CD8-positive, alpha-beta memory T cell (primary cell): Measurements from ENCODE around the gene DNM2. TPM values are rescaled to one million over a fixed set of nuclear protein-coding genes. Genes with fewer than 3 reads are reported as not detected.
A peak's percentile ranks its signal among the peaks of the same experiment; 100 is the strongest.

Experiments used
- CTCF ChIA-PET: fragments of 350-600 bp; sonication (Branson Sonifier 250); formaldehyde crosslinking; loops from one replicate; lab custom pipeline; 2021; ENCODE audit warnings: antibody characterized with exemption; lab: Charles Lee
- POLR2A ChIA-PET: fragments of 350-600 bp; sonication (Branson Sonifier 250); formaldehyde crosslinking; loops from one replicate; lab custom pipeline; 2021; ENCODE audit warnings: antibody characterized with exemption; lab: Charles Lee
- DNase-seq, 5 donors: peaks; one replicate each; pipeline versions ENCODE4 v3.0.0 to v3.0.0-alpha.2; 2020 to 2022; ENCODE audit warnings: mixed read lengths in 1 of 5
- H3K27ac ChIP-seq: one replicate; pipeline ENCODE4 v1.7.0; 2013; ENCODE audit warnings: low read depth, mild to moderate bottlenecking, low read length, moderate library complexity
- H3K27me3 ChIP-seq: 2 replicates; pipeline ENCODE4 v1.7.0; 2013; ENCODE audit warnings: low read length, mild to moderate bottlenecking; ENCODE audit not compliant: insufficient read depth, poor library complexity, severe bottlenecking
- H3K36me3 ChIP-seq: 2 replicates; pipeline ENCODE4 v1.7.0; 2013; ENCODE audit warnings: mild to moderate bottlenecking, low read length, moderate library complexity; ENCODE audit not compliant: insufficient read depth
- H3K4me1 ChIP-seq: 2 replicates; pipeline ENCODE4 v1.7.0; 2013; ENCODE audit warnings: mild to moderate bottlenecking, low read length, moderate library complexity; ENCODE audit not compliant: insufficient read depth
- H3K4me3 ChIP-seq: 2 replicates; pipeline ENCODE4 v1.7.0; 2013; ENCODE audit warnings: mild to moderate bottlenecking, low read length
- H3K9me3 ChIP-seq: 2 replicates; pipeline ENCODE4 v1.7.0; 2013; ENCODE audit warnings: mild to moderate bottlenecking, low read length
- H3K27ac Mint-ChIP-seq, 8 donors: one replicate each; pipeline ENCODE4 v1.8.0; 2020 to 2021; ENCODE audit warnings: mixed read lengths in 8 of 8, mild to moderate bottlenecking in 6 of 8, inconsistent platforms in 3 of 8, moderate library complexity in 3 of 8
- H3K27me3 Mint-ChIP-seq, 2 donors: one replicate each; pipeline ENCODE4 v1.8.0; 2020 to 2021; ENCODE audit warnings: mixed read lengths in 2 of 2, mild to moderate bottlenecking in 1 of 2, moderate library complexity in 1 of 2
- H3K36me3 Mint-ChIP-seq, 3 donors: one replicate each; pipeline ENCODE4 v1.8.0; 2020 to 2021; ENCODE audit warnings: mixed read lengths in 3 of 3, inconsistent platforms in 1 of 3, mild to moderate bottlenecking in 1 of 3
- H3K4me1 Mint-ChIP-seq, 3 donors: one replicate each; pipeline ENCODE4 v1.8.0; 2020 to 2021; ENCODE audit warnings: mixed read lengths in 3 of 3, inconsistent platforms in 1 of 3, mild to moderate bottlenecking in 1 of 3
- H3K4me3 Mint-ChIP-seq, 7 donors: one replicate each; pipeline ENCODE4 v1.8.0; 2020 to 2021; ENCODE audit warnings: mixed read lengths in 7 of 7, mild to moderate bottlenecking in 6 of 7, moderate library complexity in 4 of 7, inconsistent platforms in 2 of 7
- H3K9me3 Mint-ChIP-seq, 5 donors: one replicate each; pipeline ENCODE4 v1.8.0; 2020 to 2022; ENCODE audit warnings: mixed read lengths in 5 of 5, mild to moderate bottlenecking in 3 of 5, moderate library complexity in 2 of 5, inconsistent platforms in 1 of 5
- polyA plus RNA-seq: library from polyadenylated mRNA; unstranded; fragments of 300-500 nt; fragmentation: Illumina TruSeq; gene quantifications from one replicate; pipeline ENCODE4 v1.2.3, GENCODE V29; 2021
- total RNA-seq, 2 experiments: library from RNA; stranded (reverse); gene quantifications; one replicate each; pipeline ENCODE4 v1.2.3, GENCODE V29; 2021

Gene DNM2
- total and polyA plus RNA-seq, 3 experiments from 2014 or later: 105 to 165 (median 154) TPM

GRCh38 chr19:10719466-10719961, 1.6 kb downstream of the DNM2 start:
- H3K4me1 ChIP-seq: peaks cover 41% of the 10 kb centered on the region
- peak overlapping the region; percentile 76 for H3K4me3 ChIP-seq

GRCh38 chr19:10720607-10721125, 2.8 kb downstream of the DNM2 start:
- Histone ChIP-seq H3K27ac (no peak overlapping the region), H3K36me3 (no peaks in the 10 kb centered on the region), H3K4me1 (peaks cover 41% of the 10 kb centered on the region), H3K4me3 (no peak overlapping the region), H3K27me3 (no peaks in the 10 kb centered on the region), H3K9me3 (no peaks in the 10 kb centered on the region)
- H3K27ac Mint-ChIP-seq: peak overlapping the region in 7 of 8 donors; percentile 23 to 99 (median 68)
- ChIA-PET CTCF (interaction anchor here (7.7 kb wide), 1 partner anchor 145 kb away, joined by 97 read pairs; no protein-coding TSS in a partner anchor), POLR2A (interaction anchor here (1.2 kb wide), 1 partner anchor 11 kb away, joined by 3 read pairs; no protein-coding TSS in a partner anchor)
- no peaks in the 10 kb centered on the region for H3K9me3 Mint-ChIP-seq
- peaks cover 0 to 35% (median 0%) of the 10 kb centered on the region in 3 donors for H3K36me3 Mint-ChIP-seq
- no peak for DNase-seq
- H3K4me1 Mint-ChIP-seq: peaks cover 46 to 72% (median 65%) of the 10 kb centered on the region in 3 donors
- peak overlapping the region in 6 of 7 donors; percentile 23 to 95 (median 56) for H3K4me3 Mint-ChIP-seq
- H3K27me3 Mint-ChIP-seq: no peaks in the 10 kb centered on the region

More at GRCh38 chr19:10719466-10719961, 1.6 kb downstream of the DNM2 start:
- POLR2A ChIA-PET: interaction anchor here (0.9 to 3.0 kb wide), 4 partner anchors 12 to 145 kb away, joined by 3 to 15 read pairs (median 4); no protein-coding TSS in a partner anchor
- peaks cover 42 to 61% (median 54%) of the 10 kb centered on the region in 3 donors for H3K4me1 Mint-ChIP-seq
- CTCF ChIA-PET: interaction anchor here (0.8 to 7.7 kb wide), 3 partner anchors 20 to 147 kb away, joined by 4 to 97 read pairs (median 65); partner anchors contain the start of gene QTRT1
- Histone ChIP-seq H3K27me3 (no peaks in the 10 kb centered on the region), H3K9me3 (no peaks in the 10 kb centered on the region), H3K27ac (peak overlapping the region; percentile 90), H3K36me3 (no peaks in the 10 kb centered on the region)
- H3K36me3 Mint-ChIP-seq: peaks cover 0 to 28% (median 0%) of the 10 kb centered on the region in 3 donors
- peak overlapping the region; percentile 66 to 99 (median 92) for H3K27ac Mint-ChIP-seq
- no peak for DNase-seq
- H3K4me3 Mint-ChIP-seq: peak overlapping the region; percentile 88 to 99 (median 95)
- no peaks in the 10 kb centered on the region for H3K27me3 Mint-ChIP-seq
- no peaks in the 10 kb centered on the region for H3K9me3 Mint-ChIP-seq

- no peaks in the 10 kb centered on the region for H3K9me3 ChIP-seq
- peak overlapping the region in 2 of 8 donors; percentile 17 to 71 for H3K27ac Mint-ChIP-seq
- no peaks in the 10 kb centered on the region for H3K27me3 ChIP-seq
- H3K4me1 ChIP-seq: peaks cover 41% of the 10 kb centered on the region
- H3K9me3 Mint-ChIP-seq: no peaks in the 10 kb centered on the region
- peaks cover 61 to 88% (median 77%) of the 10 kb centered on the region in 3 donors for H3K4me1 Mint-ChIP-seq
- no peak overlapping the region for H3K4me3 Mint-ChIP-seq
- no peak overlapping the region for H3K27ac ChIP-seq
- H3K4me3 ChIP-seq: no peak overlapping the region
- POLR2A ChIA-PET: no interaction called here
- H3K36me3 Mint-ChIP-seq: peaks cover 0 to 47% (median 5%) of the 10 kb centered on the region in 3 donors
- CTCF ChIA-PET: interaction anchor here (1.7 kb wide), 1 partner anchor 36 kb away, joined by 3 read pairs; no protein-coding TSS in a partner anchor
- no peaks in the 10 kb centered on the region for H3K36me3 ChIP-seq
- no peaks in the 10 kb centered on the region for H3K27me3 Mint-ChIP-seq
- DNase-seq: no peak
Measured at GRCh38 chr19:10723591-10723990, 5.7 kb downstream of the DNM2 start.

GRCh38 chr19:10724573-10725071, 6.7 kb downstream of the DNM2 start:
- Histone ChIP-seq H3K27me3 (no peaks in the 10 kb centered on the region), H3K4me1 (peaks cover 35% of the 10 kb centered on the region), H3K36me3 (no peaks in the 10 kb centered on the region), H3K27ac (no peak overlapping the region), H3K4me3 (no peak overlapping the region), H3K9me3 (no peaks in the 10 kb centered on the region)
- ChIA-PET CTCF (interaction anchor here (1.7 kb wide), 1 partner anchor 35 kb away, joined by 3 read pairs; no protein-coding TSS in a partner anchor), POLR2A (no interaction called here)
- no peaks in the 10 kb centered on the region for H3K27me3 Mint-ChIP-seq
- H3K27ac Mint-ChIP-seq: peak overlapping the region in 6 of 8 donors; percentile 35 to 89 (median 60)
- H3K4me3 Mint-ChIP-seq: peak overlapping the region in 2 of 7 donors; percentile 30 to 49
- H3K4me1 Mint-ChIP-seq: peaks cover 58 to 85% (median 72%) of the 10 kb centered on the region in 3 donors
- DNase-seq: no peak
- no peaks in the 10 kb centered on the region for H3K9me3 Mint-ChIP-seq
- H3K36me3 Mint-ChIP-seq: peaks cover 0 to 42% (median 5%) of the 10 kb centered on the region in 3 donors

GRCh38 chr19:10725415-10725814, 7.5 kb downstream of the DNM2 start:
- Histone ChIP-seq H3K36me3 (no peaks in the 10 kb centered on the region), H3K27me3 (no peaks in the 10 kb centered on the region), H3K4me3 (no peak overlapping the region), H3K27ac (no peak overlapping the region), H3K4me1 (peaks cover 38% of the 10 kb centered on the region), H3K9me3 (no peaks in the 10 kb centered on the region)
- peak overlapping the region in 4 of 8 donors; percentile 17 to 63 (median 50) for H3K27ac Mint-ChIP-seq
- no peaks in the 10 kb centered on the region for H3K27me3 Mint-ChIP-seq
- H3K36me3 Mint-ChIP-seq: peaks cover 0 to 41% (median 5%) of the 10 kb centered on the region in 3 donors
- no peak for DNase-seq
- H3K9me3 Mint-ChIP-seq: no peaks in the 10 kb centered on the region
- H3K4me3 Mint-ChIP-seq: no peak overlapping the region
- CTCF ChIA-PET: no interaction called here
- POLR2A ChIA-PET: no interaction called here
- peaks cover 60 to 85% (median 71%) of the 10 kb centered on the region in 3 donors for H3K4me1 Mint-ChIP-seq

GRCh38 chr19:10726268-10726667, 8.4 kb downstream of the DNM2 start:
- Histone ChIP-seq H3K4me1 (peaks cover 38% of the 10 kb centered on the region), H3K27me3 (no peaks in the 10 kb centered on the region), H3K4me3 (no peak overlapping the region), H3K36me3 (no peaks in the 10 kb centered on the region), H3K27ac (no peak overlapping the region), H3K9me3 (no peaks in the 10 kb centered on the region)
- Mint-ChIP-seq H3K4me1 (peaks cover 60 to 85% (median 71%) of the 10 kb centered on the region in 3 donors), H3K4me3 (peak overlapping the region in 1 of 7 donors; percentile 24), H3K27ac (peak overlapping the region in 7 of 8 donors; percentile 26 to 98 (median 61)), H3K9me3 (no peaks in the 10 kb centered on the region), H3K36me3 (peaks cover 0 to 36% (median 5%) of the 10 kb centered on the region in 3 donors), H3K27me3 (no peaks in the 10 kb centered on the region)
- DNase-seq: no peak
- CTCF ChIA-PET: no interaction called here
- POLR2A ChIA-PET: no interaction called here

- Mint-ChIP-seq H3K27me3 (no peaks in the 10 kb centered on the region), H3K4me3 (peak overlapping the region in 1 of 7 donors; percentile 33), H3K9me3 (no peaks in the 10 kb centered on the region), H3K4me1 (peaks cover 59 to 80% (median 70%) of the 10 kb centered on the region in 3 donors), H3K27ac (peak overlapping the region in 7 of 8 donors; percentile 14 to 98 (median 77)), H3K36me3 (peaks cover 0 to 36% (median 5%) of the 10 kb centered on the region in 3 donors)
- ChIA-PET POLR2A (interaction anchor here (0.7 kb wide), 1 partner anchor 348 kb away, joined by 3 read pairs; the partner anchor contains the start of gene TYK2), CTCF (interaction anchor here (0.6 to 1.6 kb wide), 3 partner anchors 24 to 1565 kb away, joined by 3 to 4 read pairs (median 4); no protein-coding TSS in a partner anchor)
- DNase-seq: no peak
- Histone ChIP-seq H3K4me3 (no peak overlapping the region), H3K27me3 (no peaks in the 10 kb centered on the region), H3K9me3 (no peaks in the 10 kb centered on the region), H3K4me1 (peaks cover 39% of the 10 kb centered on the region), H3K27ac (no peak overlapping the region), H3K36me3 (no peaks in the 10 kb centered on the region)
Measured at GRCh38 chr19:10727685-10728201, 9.9 kb downstream of the DNM2 start.
